Gastroesophageal sphincter (tissue), 4 donors: ENCODE measurements around the gene VPS41. TPM values are rescaled to one million over a fixed set of nuclear protein-coding genes. Genes with fewer than 3 reads are reported as not detected.

Experiments
- ATAC-seq: fragments of 150-250 bp; one replicate; pipeline ENCODE4 v1.9.1; 2016; ENCODE audit warnings: mild to moderate bottlenecking, moderate library complexity
- H3K27ac ChIP-seq, 4 donors: fragments of 200-600 bp; sonication (generic) in 3 of 4; 1 replicate in 3 of 4; 2 replicates in 1 of 4; pipeline ENCODE4 v1.5.1; 2016 to 2019
- H3K27me3 ChIP-seq: fragments of 200-600 bp; sonication (generic); one replicate; pipeline ENCODE4 v1.5.1; 2019
- H3K36me3 ChIP-seq, 2 donors: fragments of 200-600 bp; sonication (generic); one replicate each; pipeline ENCODE4 v1.5.1; 2019; ENCODE audit warnings: control low read depth in 1 of 2
- H3K4me1 ChIP-seq, 3 donors: fragments of 200-600 bp; sonication (generic); 1 replicate in 2 of 3; 2 replicates in 1 of 3; pipeline ENCODE4 v1.5.1; 2016 to 2019; ENCODE audit warnings: control low read depth in 2 of 3
- H3K4me3 ChIP-seq, 2 donors: fragments of 200-600 bp; sonication (generic); one replicate each; pipeline ENCODE4 v1.5.1; 2019; ENCODE audit warnings: mild to moderate bottlenecking in 1 of 2, moderate library complexity in 1 of 2
- H3K9me3 ChIP-seq, 3 donors: fragments of 200-600 bp; sonication (generic); one replicate each; pipeline ENCODE4 v1.5.1; 2017 to 2019; ENCODE audit warnings: control low read depth in 2 of 3
- EP300 ChIP-seq: sonication (generic); formaldehyde crosslinking; IDR thresholded peaks from one replicate; pipeline ENCODE4 v1.6.1; 2017; ENCODE audit warnings: antibody characterized with exemption, mild to moderate bottlenecking
- POLR2A ChIP-seq, 2 donors: fragments of 450-650 bp; IDR thresholded peaks; one replicate each; pipeline ENCODE4 v1.6.1; 2017; ENCODE audit warnings: antibody characterized with exemption in 2 of 2, mild to moderate bottlenecking in 2 of 2, moderate library complexity in 1 of 2
- POLR2AphosphoS5 ChIP-seq: sonication (generic); formaldehyde crosslinking; IDR thresholded peaks from one replicate; pipeline ENCODE4 v1.6.1; 2017; ENCODE audit warnings: antibody characterized with exemption
- WGBS, 2 donors: methylation state at CpG; one replicate each; pipeline ENCODE4 v1.1.5; 2018; ENCODE audit warnings: low coverage in 1 of 2; 5-methylcytosine and 5-hydroxymethylcytosine counted together
- total RNA-seq, 4 donors: library from RNA; depleted of rRNA; stranded (reverse); fragments of >200 nt; gene quantifications; one replicate each; pipeline ENCODE4 v1.1.0, GENCODE V29; 2016
- TF ChIP-seq, protein P1 (sequence below), 4 experiments: fragments of 200-600 bp in 2 of 4; fragments of 450-650 bp in 2 of 4; sonication (generic) in 1 of 4; IDR thresholded peaks; one replicate each; pipeline ENCODE4 v1.5.1; 2017 to 2019; ENCODE audit warnings: antibody characterized with exemption in 4 of 4, mild to moderate bottlenecking in 2 of 4, moderate library complexity in 2 of 4

VPS41 gene
- total RNA-seq, 4 donors from 2014 or later, result 33.7 to 71.8 (median 44.3) TPM

DNA sequence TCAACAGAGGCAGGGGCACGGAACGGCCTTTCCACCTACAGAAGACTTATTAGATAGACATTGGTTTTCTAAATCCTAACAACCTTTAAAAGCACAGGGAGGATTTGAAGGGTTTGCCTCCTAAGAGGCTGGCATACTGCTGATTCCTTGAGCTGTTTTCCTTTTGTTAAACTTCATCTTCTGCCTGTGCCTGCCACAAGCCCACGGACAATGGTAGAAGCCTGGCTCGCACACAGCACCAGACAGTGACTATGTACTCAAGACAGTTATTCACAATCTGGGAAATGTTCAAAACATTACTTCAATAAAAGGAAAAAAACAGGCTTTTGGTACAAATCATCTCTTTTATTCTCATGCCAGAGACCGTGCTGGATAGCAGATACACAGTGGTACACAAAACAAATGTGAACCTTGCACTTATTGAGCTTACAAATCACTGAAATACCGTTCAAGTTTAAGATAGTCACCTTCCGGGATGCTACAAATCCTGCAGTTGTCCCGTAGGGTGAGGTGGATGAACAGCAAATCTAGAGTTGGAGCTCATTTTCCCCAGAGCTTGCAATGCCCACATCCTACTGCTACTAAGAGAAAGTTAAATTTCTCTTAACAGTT is 63.9 kb downstream of the VPS41 start:
- H3K9me3 ChIP-seq, result no peaks in the 10 kb centered on the region
- ATAC-seq, result no peak
- no peaks in the 10 kb centered on the region for H3K27me3 ChIP-seq
- no peak overlapping the region for H3K27ac ChIP-seq
- H3K36me3 ChIP-seq, result peaks cover 0 to 5% of the 10 kb centered on the region in 2 donors
- no peak overlapping the region for H3K4me3 ChIP-seq
- H3K4me1 ChIP-seq, result peaks cover 0 to 9% (median 0%) of the 10 kb centered on the region in 3 donors
- WGBS, 2 donors, result 91% methylated on average over 6 to 7 of the region's 8 CpGs
- TF ChIP-seq, protein P1, sequence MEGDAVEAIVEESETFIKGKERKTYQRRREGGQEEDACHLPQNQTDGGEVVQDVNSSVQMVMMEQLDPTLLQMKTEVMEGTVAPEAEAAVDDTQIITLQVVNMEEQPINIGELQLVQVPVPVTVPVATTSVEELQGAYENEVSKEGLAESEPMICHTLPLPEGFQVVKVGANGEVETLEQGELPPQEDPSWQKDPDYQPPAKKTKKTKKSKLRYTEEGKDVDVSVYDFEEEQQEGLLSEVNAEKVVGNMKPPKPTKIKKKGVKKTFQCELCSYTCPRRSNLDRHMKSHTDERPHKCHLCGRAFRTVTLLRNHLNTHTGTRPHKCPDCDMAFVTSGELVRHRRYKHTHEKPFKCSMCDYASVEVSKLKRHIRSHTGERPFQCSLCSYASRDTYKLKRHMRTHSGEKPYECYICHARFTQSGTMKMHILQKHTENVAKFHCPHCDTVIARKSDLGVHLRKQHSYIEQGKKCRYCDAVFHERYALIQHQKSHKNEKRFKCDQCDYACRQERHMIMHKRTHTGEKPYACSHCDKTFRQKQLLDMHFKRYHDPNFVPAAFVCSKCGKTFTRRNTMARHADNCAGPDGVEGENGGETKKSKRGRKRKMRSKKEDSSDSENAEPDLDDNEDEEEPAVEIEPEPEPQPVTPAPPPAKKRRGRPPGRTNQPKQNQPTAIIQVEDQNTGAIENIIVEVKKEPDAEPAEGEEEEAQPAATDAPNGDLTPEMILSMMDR (IDR thresholded peaks at IDR 0.05), result no peak
- TF ChIP-seq POLR2A (IDR thresholded peaks at IDR 0.05) (no peak), EP300 (no peak), POLR2AphosphoS5 (no peak)

DNA sequence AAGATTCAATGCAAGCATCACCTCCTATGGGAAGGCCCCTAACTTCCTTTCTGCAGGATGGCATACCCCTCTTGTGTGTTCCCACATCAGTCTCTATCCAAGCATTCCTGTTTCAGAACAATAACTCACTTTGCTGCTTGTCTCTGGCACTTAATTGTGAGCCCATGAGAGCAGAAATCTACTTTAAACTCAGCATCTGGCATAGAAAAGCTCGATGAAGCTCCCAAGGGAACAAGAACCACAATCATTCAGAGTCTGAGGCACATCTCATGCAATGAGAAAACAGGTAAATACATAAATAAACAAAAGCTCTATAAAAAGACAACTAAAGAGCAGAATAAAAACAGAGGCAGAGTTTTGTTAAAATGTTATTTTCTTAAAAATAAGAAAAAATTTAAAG is 66.2 kb downstream of the VPS41 start:
- 78% methylated on average over 1 of the region's 1 CpG; no CpG with 5 or more reads in 1 of the 2 donors for WGBS, 2 donors
- Histone ChIP-seq H3K4me1 (peaks cover 0 to 9% (median 0%) of the 10 kb centered on the region in 3 donors), H3K27ac (no peak overlapping the region), H3K27me3 (no peaks in the 10 kb centered on the region), H3K9me3 (no peaks in the 10 kb centered on the region), H3K36me3 (no peaks in the 10 kb centered on the region), H3K4me3 (no peak overlapping the region)
- TF ChIP-seq POLR2AphosphoS5 (no peak), EP300 (no peak), POLR2A (IDR thresholded peaks at IDR 0.05) (no peak)
- TF ChIP-seq, protein P1 (IDR thresholded peaks at IDR 0.05), result no peak
- ATAC-seq, result no peak

DNA sequence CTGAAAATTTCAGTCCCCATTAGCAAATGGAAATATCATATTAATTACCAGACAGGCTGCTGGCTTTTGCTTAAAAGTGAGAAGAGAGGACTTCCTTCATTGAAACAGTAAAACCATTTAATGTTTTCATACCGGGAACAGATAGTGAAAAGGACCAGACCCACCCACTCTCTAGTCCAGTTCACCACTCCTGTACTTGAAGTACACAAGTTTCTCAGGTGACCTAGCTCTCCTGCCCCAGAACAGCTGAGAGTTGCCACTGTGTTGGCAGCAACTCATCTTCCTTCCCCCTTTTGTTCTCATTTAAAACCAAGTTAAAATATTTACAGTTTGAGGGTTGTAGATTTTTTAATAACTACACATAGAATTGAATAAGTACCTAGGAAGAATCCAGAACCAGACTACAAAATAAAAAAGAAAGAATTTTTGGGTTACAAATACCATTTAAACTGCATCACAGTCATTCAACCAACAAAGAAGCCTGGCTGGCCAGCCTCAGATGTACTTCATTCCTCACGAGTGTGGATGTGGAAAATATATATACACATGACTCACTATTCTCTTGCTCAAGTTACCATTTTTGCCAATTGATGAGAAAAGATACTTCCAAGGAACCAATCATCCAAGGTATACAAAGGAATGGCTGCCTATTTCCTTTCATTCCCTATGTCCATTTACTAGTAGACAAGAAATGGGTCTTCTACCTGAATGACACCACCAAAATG is 68.1 kb downstream of the VPS41 start:
- no peaks in the 10 kb centered on the region for H3K27me3 ChIP-seq
- no peak overlapping the region for H3K4me3 ChIP-seq
- TF ChIP-seq POLR2A (IDR thresholded peaks at IDR 0.05) (no peak), EP300 (no peak), POLR2AphosphoS5 (no peak)
- TF ChIP-seq, protein P1 (IDR thresholded peaks at IDR 0.05), result no peak
- ATAC-seq, result no peak
- H3K36me3 ChIP-seq, result no peaks in the 10 kb centered on the region
- 35 to 80% methylated on average over 1 to 2 of the region's 2 CpGs for WGBS, 2 donors
- no peak overlapping the region for H3K27ac ChIP-seq
- H3K9me3 ChIP-seq, result no peaks in the 10 kb centered on the region
- peaks cover 0 to 9% (median 0%) of the 10 kb centered on the region in 3 donors for H3K4me1 ChIP-seq

DNA sequence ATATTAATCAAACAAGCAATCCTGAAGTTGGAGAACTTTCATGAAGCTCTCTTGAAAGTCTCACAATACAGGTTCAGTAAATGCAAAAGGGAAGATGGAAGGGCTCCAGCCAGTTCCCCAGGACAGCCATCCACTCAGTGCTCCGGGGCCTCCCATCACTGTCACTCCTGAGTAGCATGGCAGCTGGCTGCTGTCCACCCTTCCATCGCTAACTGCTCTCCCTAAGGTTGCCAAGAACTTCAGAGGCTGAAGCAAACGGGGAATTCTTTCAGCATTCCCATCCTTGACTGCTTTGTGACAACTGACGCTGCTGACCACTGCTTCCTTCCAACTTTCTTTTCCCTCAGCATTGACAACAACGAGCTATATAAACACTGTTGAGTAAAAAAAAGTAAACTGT is 69.1 kb downstream of the VPS41 start:
- Histone ChIP-seq H3K4me1 (peaks cover 0 to 9% (median 0%) of the 10 kb centered on the region in 3 donors), H3K9me3 (no peaks in the 10 kb centered on the region), H3K4me3 (no peak overlapping the region), H3K27me3 (no peaks in the 10 kb centered on the region), H3K36me3 (no peaks in the 10 kb centered on the region), H3K27ac (no peak overlapping the region)
- ATAC-seq, result no peak
- TF ChIP-seq, protein P1 (IDR thresholded peaks at IDR 0.05), result no peak
- TF ChIP-seq POLR2AphosphoS5 (no peak), POLR2A (IDR thresholded peaks at IDR 0.05) (no peak), EP300 (no peak)
- WGBS, 2 donors, result 45 to 55% methylated on average over 4 to 5 of the region's 5 CpGs
